Thymus (tissue), 11 donors: ENCODE measurements around the gene SLC35A5. TPM values are rescaled to one million over a fixed set of nuclear protein-coding genes. Genes with fewer than 3 reads are reported as not detected.
"Not testable (repeated sequence)": the region's sequence is repeated elsewhere in the genome, so short reads cannot be mapped to it uniquely, and the experiment has no call there.

ENCODE experiments used
- DNase-seq, 9 donors: peaks; one replicate each; pipeline ENCODE4 v3.0.0-alpha.2; 2013; ENCODE audit warnings: low spot score in 9 of 9, low read depth in 6 of 9, missing footprints in 1 of 9
- H3K27ac ChIP-seq, 2 donors: one replicate each; pipeline ENCODE4 v1.5.1; 2013; ENCODE audit warnings: control low read depth in 1 of 2, low read depth in 1 of 2, low read length in 1 of 2, mild to moderate bottlenecking in 1 of 2, moderate library complexity in 1 of 2
- H3K27me3 ChIP-seq, 2 donors: one replicate each; pipeline ENCODE4 v1.5.1; 2013; ENCODE audit warnings: low read length in 1 of 2; ENCODE audit not compliant: control insufficient read depth in 2 of 2, insufficient read depth in 1 of 2
- H3K36me3 ChIP-seq, 2 donors: one replicate each; pipeline ENCODE4 v1.5.1; 2013; ENCODE audit warnings: low read length in 1 of 2, mild to moderate bottlenecking in 1 of 2, moderate library complexity in 1 of 2; ENCODE audit not compliant: control insufficient read depth in 2 of 2, insufficient read depth in 2 of 2
- H3K4me1 ChIP-seq, 2 donors: one replicate each; pipeline ENCODE4 v1.5.1; 2013; ENCODE audit warnings: low read length in 2 of 2; ENCODE audit not compliant: control insufficient read depth in 2 of 2, insufficient read depth in 2 of 2
- H3K4me3 ChIP-seq, 2 donors: one replicate each; pipeline ENCODE4 v1.5.1; 2013; ENCODE audit warnings: low read length in 2 of 2, control low read depth in 1 of 2, mild to moderate bottlenecking in 1 of 2
- H3K9me3 ChIP-seq, 2 donors: one replicate each; pipeline ENCODE4 v1.5.1; 2013; ENCODE audit warnings: low read length in 1 of 2, mild to moderate bottlenecking in 1 of 2; ENCODE audit not compliant: control insufficient read depth in 2 of 2, insufficient read depth in 1 of 2
- WGBS: extraction: QIAGEN DNeasy Blood & Tissue Kit; methylation state at CpG from one replicate; pipeline ENCODE4 v1.1.7; 2013; 5-methylcytosine and 5-hydroxymethylcytosine counted together
- polyA plus RNA-seq: library from polyadenylated mRNA; stranded (reverse); fragments of 200-250 nt; gene quantifications from one replicate; pipeline ENCODE4 v1.2.3, GENCODE V29; 2013
- total RNA-seq: library from RNA; stranded (reverse); fragments of 120-200 nt; gene quantifications from one replicate; pipeline ENCODE4 v1.2.4, GENCODE V29; 2013
- donor health status: healthy.

SLC35A5 gene
- total and polyA plus RNA-seq, 2 donors = 21.7 to 25.9 TPM

DNA sequence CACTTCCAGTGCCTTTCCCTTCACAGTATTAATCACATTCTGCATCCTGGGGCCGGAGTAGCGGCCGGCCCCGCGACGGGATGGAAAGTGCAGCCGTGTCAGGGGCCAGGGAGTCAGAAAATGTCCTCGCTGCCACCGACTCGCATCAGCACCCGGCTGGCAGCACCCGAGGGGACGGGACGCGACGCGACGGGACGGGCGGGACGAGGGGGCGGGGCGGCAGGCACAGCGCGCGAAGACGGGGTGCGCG lies 436 bp upstream of the SLC35A5 start:
- Histone ChIP-seq H3K4me1 (peaks cover 2 to 4% of the 10 kb centered on the region in 2 donors), H3K27me3 (no peaks in the 10 kb centered on the region), H3K27ac (peak overlapping the region; percentile 96 to 97), H3K36me3 (peaks cover 4 to 8% of the 10 kb centered on the region in 2 donors), H3K4me3 (peak overlapping the region; percentile 83 to 88), H3K9me3 (peaks cover 0 to 3% of the 10 kb centered on the region in 2 donors)
- DNase-seq = no peak
- under 1% methylated on average over 29 of the region's 29 CpGs for WGBS

DNA sequence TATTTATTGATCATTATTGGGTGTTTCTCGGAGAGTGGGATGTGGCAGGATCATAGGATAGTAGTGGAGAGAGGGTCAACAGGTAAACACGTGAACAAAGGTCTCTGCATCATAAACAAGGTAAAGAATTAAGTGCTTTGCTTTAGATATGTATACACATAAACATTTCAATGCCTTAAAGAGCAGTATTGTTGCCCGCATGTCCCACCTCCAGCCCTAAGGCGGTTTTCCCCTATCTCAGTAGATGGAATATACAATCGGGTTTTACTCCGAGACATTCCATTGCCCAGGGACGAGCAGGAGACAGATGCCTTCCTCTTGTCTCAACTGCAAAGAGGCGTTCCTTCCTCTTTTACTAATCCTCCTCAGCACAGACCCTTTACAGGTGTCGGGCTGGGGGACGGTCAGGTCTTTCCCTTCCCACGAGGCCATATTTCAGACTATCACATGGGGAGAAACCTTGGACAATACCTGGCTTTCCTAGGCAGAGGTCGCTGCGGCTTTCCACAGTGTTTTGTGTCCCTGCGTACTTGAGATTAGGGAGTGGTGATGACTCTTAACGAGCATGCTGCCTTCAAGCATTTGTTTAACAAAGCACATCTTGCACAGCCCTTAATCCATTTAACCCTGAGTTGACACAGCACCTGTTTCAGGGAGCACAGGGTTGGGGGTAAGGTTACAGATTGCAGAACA lies 2.5 kb downstream of the SLC35A5 start:
- H3K4me1 ChIP-seq = not testable (repeated sequence)

DNA sequence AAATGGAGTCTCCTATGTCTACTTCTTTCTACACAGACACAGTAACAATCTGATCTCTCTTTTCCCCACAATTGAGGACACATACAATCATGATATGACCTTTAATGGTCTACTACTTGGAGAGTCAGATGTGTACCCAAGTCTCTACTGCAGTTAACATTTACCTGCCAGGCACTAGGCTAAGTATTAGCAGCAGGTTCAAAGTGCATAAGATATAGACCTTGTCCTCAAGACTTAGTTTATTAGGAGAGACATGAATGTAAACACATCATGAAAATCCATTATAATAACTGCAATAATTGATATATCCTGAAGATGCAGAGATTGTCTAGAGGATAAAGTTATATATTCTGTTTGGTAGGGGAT lies 3.1 kb downstream of the SLC35A5 start:
- H3K36me3 ChIP-seq = peaks cover 0 to 18% of the 10 kb centered on the region in 2 donors
- peaks cover 0 to 4% of the 10 kb centered on the region in 2 donors for H3K4me1 ChIP-seq

More for the DNA sequence above, 2.5 kb downstream of the SLC35A5 start:
- whole genome bisulfite sequencing = 97% methylated on average over 13 of the region's 15 CpGs
- H3K36me3 ChIP-seq = peaks cover 0 to 13% of the 10 kb centered on the region in 2 donors
- H3K9me3 ChIP-seq, DNase-seq, H3K4me3 ChIP-seq, H3K27ac ChIP-seq, H3K27me3 ChIP-seq: not testable (repeated sequence)

DNA sequence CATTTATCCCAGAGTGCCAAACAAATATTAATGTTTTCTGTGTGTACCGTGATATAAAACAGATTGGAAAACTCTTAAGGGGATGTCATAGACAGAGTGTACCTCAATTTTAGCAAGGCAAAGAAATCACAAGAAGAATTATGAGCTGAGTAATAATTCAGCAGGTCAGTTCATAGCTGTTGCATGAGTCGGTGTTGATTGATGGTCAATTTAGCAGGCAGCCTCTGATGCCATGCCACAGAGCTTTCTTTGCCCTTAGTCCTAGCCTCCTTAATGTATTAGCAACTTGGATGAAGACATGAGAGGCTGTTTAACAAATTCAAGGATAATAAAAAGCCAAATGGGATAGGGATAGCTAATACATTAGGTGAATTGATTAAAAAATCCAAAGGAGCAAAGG lies 6.8 kb downstream of the SLC35A5 start:
- peaks cover 3 to 47% of the 10 kb centered on the region in 2 donors for H3K36me3 ChIP-seq
- H3K27me3 ChIP-seq = no peaks in the 10 kb centered on the region
- WGBS = over 99% methylated on average over 2 of the region's 2 CpGs
- H3K9me3 ChIP-seq = no peaks in the 10 kb centered on the region
- H3K4me1 ChIP-seq = no peaks in the 10 kb centered on the region
- no peak overlapping the region for H3K4me3 ChIP-seq
- DNase-seq = no peak
- H3K27ac ChIP-seq = no peak overlapping the region

More for the DNA sequence above, 3.1 kb downstream of the SLC35A5 start:
- Histone ChIP-seq H3K4me3 (no peak overlapping the region), H3K27ac (no peak overlapping the region), H3K27me3 (no peaks in the 10 kb centered on the region), H3K9me3 (no peaks in the 10 kb centered on the region)
- no peak for DNase-seq

DNA sequence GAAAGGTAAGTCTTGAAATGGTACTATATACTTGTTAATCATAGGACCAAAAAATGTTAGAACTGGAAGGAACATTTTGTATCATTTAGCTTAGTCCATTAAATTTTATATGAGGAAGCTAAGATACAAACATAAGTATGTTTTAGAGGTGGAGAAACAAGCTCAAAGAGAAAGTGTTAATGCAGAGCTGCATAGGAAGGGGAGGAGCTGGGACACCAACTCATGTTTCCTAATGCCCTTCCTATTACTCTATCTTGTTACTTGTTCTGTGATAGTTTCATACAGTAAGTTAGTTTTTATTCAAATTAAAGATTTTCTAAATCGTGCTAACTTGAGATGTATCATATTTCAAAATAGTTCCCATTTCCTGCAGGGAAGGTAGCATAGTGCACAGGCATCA lies 7.4 kb downstream of the SLC35A5 start:
- no peak overlapping the region for H3K27ac ChIP-seq
- H3K4me3 ChIP-seq = no peak overlapping the region
- no peaks in the 10 kb centered on the region for H3K9me3 ChIP-seq
- no peak for DNase-seq
- H3K4me1 ChIP-seq = no peaks in the 10 kb centered on the region
- 26% methylated on average over 1 of the region's 1 CpG for WGBS
- H3K27me3 ChIP-seq = no peaks in the 10 kb centered on the region
- H3K36me3 ChIP-seq = peaks cover 3 to 50% of the 10 kb centered on the region in 2 donors

DNA sequence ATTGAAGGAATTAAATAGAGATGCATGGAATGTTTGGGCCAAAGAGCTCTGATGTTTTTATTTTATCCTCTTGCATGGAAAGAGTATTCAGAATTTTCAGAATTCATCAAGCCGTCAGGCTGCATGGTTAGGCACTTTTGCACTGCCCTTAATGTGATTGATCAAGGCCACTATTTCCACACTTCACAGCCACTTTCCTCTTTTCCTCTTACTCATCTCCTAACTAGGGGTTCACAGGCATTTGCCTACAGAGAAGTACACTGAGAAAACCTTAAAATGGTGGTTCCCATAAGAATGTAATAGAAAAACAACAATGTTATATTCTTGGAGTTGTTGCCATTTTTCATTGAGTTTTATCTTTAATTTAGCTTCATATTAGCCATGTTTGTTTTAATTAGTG lies 10.9 kb downstream of the SLC35A5 start:
- H3K9me3 ChIP-seq = no peaks in the 10 kb centered on the region
- WGBS = 98% methylated on average over 1 of the region's 1 CpG
- no peaks in the 10 kb centered on the region for H3K4me1 ChIP-seq
- H3K27me3 ChIP-seq = no peaks in the 10 kb centered on the region
- DNase-seq = no peak
- no peak overlapping the region for H3K4me3 ChIP-seq
- H3K36me3 ChIP-seq = peaks cover 6 to 42% of the 10 kb centered on the region in 2 donors
- no peak overlapping the region for H3K27ac ChIP-seq

DNA sequence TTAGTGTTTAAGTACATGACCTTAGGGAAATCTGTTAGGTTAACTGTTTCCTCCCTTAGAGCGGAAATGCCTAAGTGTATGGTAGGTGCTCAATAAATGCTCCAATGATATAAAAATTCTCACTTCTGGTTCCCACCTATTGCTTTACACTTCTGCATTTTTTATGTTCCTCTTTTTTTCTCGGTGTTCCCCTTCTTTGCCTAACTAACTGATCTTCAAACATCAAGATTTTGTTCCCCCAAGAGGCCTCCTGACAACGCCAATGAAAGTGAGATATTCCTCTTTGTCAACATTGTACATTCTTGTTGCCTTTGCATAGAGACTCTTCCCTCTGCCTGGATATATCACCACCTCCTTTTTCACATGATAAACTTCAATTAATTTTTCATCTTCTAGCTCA lies 17.4 kb downstream of the SLC35A5 start:
- H3K4me1 ChIP-seq = no peaks in the 10 kb centered on the region
- H3K36me3 ChIP-seq = peaks cover 12 to 45% of the 10 kb centered on the region in 2 donors
- H3K9me3 ChIP-seq = no peaks in the 10 kb centered on the region
- DNase-seq = no peak
- H3K27ac ChIP-seq = no peak overlapping the region
- WGBS = 70% methylated on average over 3 of the region's 3 CpGs
- H3K4me3 ChIP-seq = no peak overlapping the region
- no peaks in the 10 kb centered on the region for H3K27me3 ChIP-seq

DNA sequence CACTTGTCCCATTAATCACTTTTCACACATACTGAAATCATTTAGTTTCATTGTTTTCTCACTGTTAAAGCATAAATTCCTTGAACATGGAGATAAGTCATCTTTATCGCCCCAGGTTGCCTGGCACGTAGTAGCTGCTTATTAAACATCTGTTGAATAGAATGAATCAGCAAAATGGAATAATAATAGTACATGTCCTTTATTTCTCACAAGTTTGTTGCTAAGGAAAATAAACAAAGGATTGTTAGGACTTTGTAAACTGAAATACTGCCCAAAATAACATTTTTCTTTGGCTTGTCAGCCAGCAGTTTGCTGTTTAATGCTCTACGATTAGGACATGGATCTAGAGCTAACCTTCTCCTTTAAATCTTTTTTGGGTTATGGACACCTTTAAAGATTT lies 17.9 kb downstream of the SLC35A5 start:
- Histone ChIP-seq H3K36me3 (peaks cover 12 to 49% of the 10 kb centered on the region in 2 donors), H3K9me3 (no peaks in the 10 kb centered on the region), H3K4me3 (no peak overlapping the region), H3K27me3 (no peaks in the 10 kb centered on the region), H3K4me1 (no peaks in the 10 kb centered on the region), H3K27ac (no peak overlapping the region)
- DNase-seq = no peak
- 96% methylated on average over 3 of the region's 3 CpGs for WGBS

DNA sequence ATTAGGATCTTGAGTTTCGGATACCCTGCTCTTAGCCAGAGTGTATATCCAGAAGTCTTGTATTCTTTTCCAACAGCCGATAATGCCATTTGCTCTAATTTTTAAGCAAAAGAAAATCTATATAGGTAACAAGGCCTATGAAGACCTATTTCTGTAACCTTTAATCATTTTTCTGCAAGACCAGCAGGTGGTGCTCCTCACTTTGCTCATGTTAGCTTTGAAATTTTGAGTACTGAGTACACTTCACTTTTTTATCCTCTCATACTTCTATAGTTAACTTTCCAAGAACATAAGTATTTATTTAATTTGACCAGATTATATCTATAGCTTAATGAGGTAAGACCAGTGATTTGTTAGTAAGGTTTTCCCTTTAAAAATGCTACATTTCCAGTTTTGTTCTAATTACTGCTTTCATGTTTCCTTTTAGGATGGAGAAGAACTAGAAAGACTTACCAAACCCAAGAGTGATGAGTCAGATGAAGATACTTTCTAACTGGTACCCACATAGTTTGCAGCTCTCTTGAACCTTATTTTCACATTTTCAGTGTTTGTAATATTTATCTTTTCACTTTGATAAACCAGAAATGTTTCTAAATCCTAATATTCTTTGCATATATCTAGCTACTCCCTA lies 20.5 kb downstream of the SLC35A5 start:
- Histone ChIP-seq H3K4me1 (no peaks in the 10 kb centered on the region), H3K4me3 (no peak overlapping the region), H3K27ac (no peak overlapping the region), H3K36me3 (peaks cover 16 to 68% of the 10 kb centered on the region in 2 donors), H3K27me3 (no peaks in the 10 kb centered on the region), H3K9me3 (no peaks in the 10 kb centered on the region)
- DNase-seq = peak in 7 of 9 donors; percentile 11 to 49 (median 22)
- 91% methylated on average over 2 of the region's 2 CpGs for WGBS
